Glutamatergic neuron (in vitro differentiated cells): ENCODE results near the gene TRMT44. TPM values are rescaled to one million over a fixed set of nuclear protein-coding genes. Genes with fewer than 3 reads are reported as not detected.

Source experiments
- DNase-seq: peaks from one replicate; pipeline ENCODE4 v3.0.0; 2022
- H3K27ac Mint-ChIP-seq: one replicate; pipeline ENCODE4 v1.8.0; 2020; ENCODE audit warnings: mild to moderate bottlenecking, mixed read lengths, inconsistent platforms; ENCODE audit not compliant: unreplicated experiment
- H3K27me3 Mint-ChIP-seq: one replicate; pipeline ENCODE4 v1.8.0; 2020; ENCODE audit warnings: mild to moderate bottlenecking, moderate library complexity, mixed read lengths, inconsistent platforms; ENCODE audit not compliant: unreplicated experiment
- H3K36me3 Mint-ChIP-seq: one replicate; pipeline ENCODE4 v1.8.0; 2020; ENCODE audit warnings: mild to moderate bottlenecking, mixed read lengths, inconsistent platforms; ENCODE audit not compliant: unreplicated experiment
- H3K4me1 Mint-ChIP-seq: one replicate; pipeline ENCODE4 v1.8.0; 2020; ENCODE audit warnings: mild to moderate bottlenecking, low read depth, mixed read lengths, inconsistent platforms; ENCODE audit not compliant: unreplicated experiment
- H3K4me3 Mint-ChIP-seq: one replicate; pipeline ENCODE4 v1.8.0; 2020; ENCODE audit warnings: mild to moderate bottlenecking, mixed read lengths, inconsistent platforms; ENCODE audit not compliant: unreplicated experiment
- H3K9me3 Mint-ChIP-seq: one replicate; pipeline ENCODE4 v1.8.0; 2020; ENCODE audit warnings: mild to moderate bottlenecking, moderate library complexity, mixed read lengths, inconsistent platforms; ENCODE audit not compliant: unreplicated experiment
- total RNA-seq: library from RNA; stranded (reverse); fragmentation: NEBNext Ultra II Directional; extraction: Animal tissue kit (Norgen Biotek cat#: 25700); gene quantifications from one replicate; pipeline ENCODE4 v1.2.1, GENCODE V29; 2021; ENCODE audit not compliant: unreplicated experiment
- TF ChIP-seq, protein P1 (sequence below): fragments of 200-600 bp; sonication (generic); IDR thresholded peaks from one replicate; pipeline ENCODE4 v1.5.0; 2021; ENCODE audit not compliant: partially characterized antibody, unreplicated experiment

Gene TRMT44
- total RNA-seq, 1 donor from 2014 or later: 23.3 TPM

DNA sequence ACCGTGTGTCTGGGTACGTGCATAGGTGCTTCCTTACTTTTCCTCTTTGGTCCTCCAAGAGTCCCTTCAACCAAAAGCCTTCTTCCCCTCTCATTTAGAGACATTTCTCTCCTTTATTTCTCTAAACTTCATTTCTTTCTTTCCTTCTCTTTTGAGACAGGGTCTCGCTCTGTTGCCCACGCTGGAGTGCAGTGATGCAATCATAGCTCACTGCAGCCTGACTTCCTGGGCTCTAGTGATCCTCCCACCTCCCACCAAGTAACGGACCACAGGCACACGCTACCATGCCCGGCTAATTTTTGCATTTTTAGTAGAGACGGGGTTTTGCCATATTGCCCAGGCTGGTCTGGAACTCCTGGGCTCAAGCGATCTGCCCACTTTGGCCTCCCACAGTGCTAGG is 42.2 kb upstream of the TRMT44 start:
- H3K27me3 Mint-ChIP-seq: peaks cover 7% of the 10 kb centered on the region
- TF ChIP-seq, protein P1, sequence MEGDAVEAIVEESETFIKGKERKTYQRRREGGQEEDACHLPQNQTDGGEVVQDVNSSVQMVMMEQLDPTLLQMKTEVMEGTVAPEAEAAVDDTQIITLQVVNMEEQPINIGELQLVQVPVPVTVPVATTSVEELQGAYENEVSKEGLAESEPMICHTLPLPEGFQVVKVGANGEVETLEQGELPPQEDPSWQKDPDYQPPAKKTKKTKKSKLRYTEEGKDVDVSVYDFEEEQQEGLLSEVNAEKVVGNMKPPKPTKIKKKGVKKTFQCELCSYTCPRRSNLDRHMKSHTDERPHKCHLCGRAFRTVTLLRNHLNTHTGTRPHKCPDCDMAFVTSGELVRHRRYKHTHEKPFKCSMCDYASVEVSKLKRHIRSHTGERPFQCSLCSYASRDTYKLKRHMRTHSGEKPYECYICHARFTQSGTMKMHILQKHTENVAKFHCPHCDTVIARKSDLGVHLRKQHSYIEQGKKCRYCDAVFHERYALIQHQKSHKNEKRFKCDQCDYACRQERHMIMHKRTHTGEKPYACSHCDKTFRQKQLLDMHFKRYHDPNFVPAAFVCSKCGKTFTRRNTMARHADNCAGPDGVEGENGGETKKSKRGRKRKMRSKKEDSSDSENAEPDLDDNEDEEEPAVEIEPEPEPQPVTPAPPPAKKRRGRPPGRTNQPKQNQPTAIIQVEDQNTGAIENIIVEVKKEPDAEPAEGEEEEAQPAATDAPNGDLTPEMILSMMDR: no peak
- no peak overlapping the region for H3K27ac Mint-ChIP-seq
- H3K9me3 Mint-ChIP-seq: peaks cover 4% of the 10 kb centered on the region
- no peak overlapping the region for H3K4me3 Mint-ChIP-seq
- H3K4me1 Mint-ChIP-seq: peaks cover 15% of the 10 kb centered on the region
- no peaks in the 10 kb centered on the region for H3K36me3 Mint-ChIP-seq
- DNase-seq: no peak

DNA sequence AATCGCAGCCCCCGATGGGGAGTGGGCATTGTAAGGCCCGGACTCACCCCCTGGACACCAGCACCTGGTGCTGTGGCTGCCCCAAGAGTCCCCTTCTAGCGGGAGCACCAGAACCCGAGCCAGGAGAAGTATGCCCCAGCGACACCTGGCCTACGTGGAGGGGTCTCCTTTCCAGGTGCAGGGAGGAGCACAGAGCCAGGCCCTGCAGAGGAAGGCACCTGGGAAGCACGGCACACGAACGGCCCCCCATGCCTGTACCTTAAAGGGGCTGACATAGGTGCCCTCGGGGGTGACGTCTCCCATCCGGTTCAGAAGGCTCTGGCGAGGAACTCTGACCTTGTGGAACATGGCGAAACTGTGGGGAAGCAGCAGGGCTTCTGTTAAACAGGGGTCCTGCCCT is 41.3 kb upstream of the TRMT44 start:
- TF ChIP-seq, protein P1: no peak
- peaks cover 4% of the 10 kb centered on the region for H3K9me3 Mint-ChIP-seq
- H3K4me3 Mint-ChIP-seq: no peak overlapping the region
- H3K27me3 Mint-ChIP-seq: peaks cover 7% of the 10 kb centered on the region
- H3K36me3 Mint-ChIP-seq: no peaks in the 10 kb centered on the region
- H3K4me1 Mint-ChIP-seq: peaks cover 11% of the 10 kb centered on the region
- no peak for DNase-seq
- H3K27ac Mint-ChIP-seq: no peak overlapping the region

DNA sequence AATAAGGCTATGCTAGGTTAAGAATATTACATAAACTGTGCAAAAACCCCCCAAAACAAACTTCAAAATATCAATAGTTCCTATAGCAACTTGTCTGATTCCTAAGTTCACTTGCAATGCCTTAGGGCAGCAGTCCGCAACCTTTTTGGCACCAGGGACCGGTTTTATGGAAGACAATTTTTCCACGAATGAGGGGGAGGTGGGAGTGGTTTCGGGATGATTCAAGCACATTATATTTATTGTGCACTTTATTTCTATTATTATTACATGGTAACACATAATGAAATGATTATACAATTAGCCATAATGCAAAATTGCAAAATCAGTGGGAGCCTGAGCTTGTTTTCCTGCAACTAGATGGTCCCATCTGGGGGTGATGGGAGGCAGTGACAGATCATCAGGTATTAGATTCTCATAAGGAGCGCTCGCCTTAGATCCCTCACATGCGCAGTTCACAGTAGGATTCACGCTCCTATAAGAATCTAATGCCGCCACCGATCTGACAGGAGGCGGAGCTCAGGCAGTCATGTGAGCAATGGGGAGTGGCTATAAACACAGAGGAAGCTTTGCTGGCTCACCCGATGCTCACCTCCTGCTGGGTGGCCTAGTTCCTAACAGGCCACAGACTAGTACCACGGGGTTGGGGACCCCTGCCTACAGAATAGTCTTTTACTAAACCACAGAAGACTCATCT is 39.8 kb upstream of the TRMT44 start:
- Mint-ChIP-seq H3K27ac (no peak overlapping the region), H3K36me3 (peaks cover under 1% of the 10 kb centered on the region), H3K4me3 (no peak overlapping the region), H3K4me1 (peaks cover 7% of the 10 kb centered on the region), H3K9me3 (peaks cover 4% of the 10 kb centered on the region), H3K27me3 (peaks cover 6% of the 10 kb centered on the region)
- DNase-seq: no peak
- TF ChIP-seq, protein P1: no peak

DNA sequence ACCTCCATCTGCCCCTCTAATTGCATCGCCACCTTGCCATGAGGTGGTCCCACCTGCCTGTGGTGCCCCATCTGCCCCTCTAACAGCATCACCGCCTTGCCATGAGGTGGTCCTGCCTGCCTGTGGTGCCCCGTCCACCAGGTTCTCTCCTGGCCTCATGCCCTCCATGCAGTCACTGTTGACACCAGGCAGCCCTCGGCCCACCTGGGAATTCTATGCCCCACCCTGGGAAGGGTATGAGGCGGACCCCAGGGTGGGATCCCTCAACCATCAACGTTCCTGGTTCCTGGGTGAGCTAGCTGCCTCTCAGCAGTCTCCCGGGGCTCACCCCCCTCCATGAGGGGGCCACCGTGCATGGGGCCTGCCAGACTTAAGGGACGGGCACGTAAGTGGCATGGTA is 38.9 kb upstream of the TRMT44 start:
- TF ChIP-seq, protein P1: no peak
- Mint-ChIP-seq H3K27ac (no peak overlapping the region), H3K4me1 (peaks cover 7% of the 10 kb centered on the region), H3K4me3 (no peak overlapping the region), H3K36me3 (peaks cover 8% of the 10 kb centered on the region), H3K27me3 (peaks cover 4% of the 10 kb centered on the region), H3K9me3 (peaks cover 6% of the 10 kb centered on the region)
- no peak for DNase-seq

DNA sequence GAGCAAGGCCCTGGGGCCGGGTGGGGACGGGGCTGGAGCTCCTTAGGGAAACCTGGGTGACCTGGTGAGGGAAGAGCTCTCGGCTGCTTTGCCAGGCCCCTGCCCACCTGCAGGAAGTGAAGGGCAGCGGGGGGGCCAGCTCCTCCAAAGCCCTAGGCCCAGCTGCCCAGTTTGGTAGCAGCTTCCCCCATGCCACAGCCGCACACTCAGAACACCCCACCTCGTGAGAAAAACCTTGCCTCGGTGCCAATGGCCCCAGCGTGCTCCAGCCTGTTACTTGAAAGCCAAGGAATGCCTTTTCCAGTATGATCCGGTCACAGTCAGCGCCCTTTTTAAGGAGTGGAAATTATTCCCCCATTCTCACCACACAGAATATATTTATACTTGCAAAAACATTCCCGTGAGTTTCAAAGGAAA is 38.4 kb upstream of the TRMT44 start:
- H3K4me3 Mint-ChIP-seq: no peak overlapping the region
- peaks cover 3% of the 10 kb centered on the region for H3K27me3 Mint-ChIP-seq
- TF ChIP-seq, protein P1: no peak
- no peak for DNase-seq
- H3K36me3 Mint-ChIP-seq: peaks cover 8% of the 10 kb centered on the region
- peaks cover 6% of the 10 kb centered on the region for H3K9me3 Mint-ChIP-seq
- no peak overlapping the region for H3K27ac Mint-ChIP-seq
- H3K4me1 Mint-ChIP-seq: peaks cover 7% of the 10 kb centered on the region
